Thyroid gland (tissue), 4 donors: ENCODE measurements around the gene SCN3A.

Experiments
- POLR2A ChIP-seq, 2 donors: fragments of 450-650 bp; IDR thresholded peaks; one replicate each; pipeline ENCODE4 v1.6.1; 2017; ENCODE audit warnings: antibody characterized with exemption in 2 of 2, mild to moderate bottlenecking in 2 of 2, moderate library complexity in 1 of 2
- TF ChIP-seq, protein P1 (sequence below), 6 experiments: fragments of 200-600 bp in 3 of 6; fragments of 450-650 bp in 3 of 6; sonication (generic) in 3 of 6; IDR thresholded peaks; one replicate each; pipeline ENCODE4 v1.5.1; 2016 to 2019; ENCODE audit warnings: antibody characterized with exemption in 6 of 6, mild to moderate bottlenecking in 2 of 6, inconsistent platforms in 1 of 6, moderate library complexity in 1 of 6

DNA sequence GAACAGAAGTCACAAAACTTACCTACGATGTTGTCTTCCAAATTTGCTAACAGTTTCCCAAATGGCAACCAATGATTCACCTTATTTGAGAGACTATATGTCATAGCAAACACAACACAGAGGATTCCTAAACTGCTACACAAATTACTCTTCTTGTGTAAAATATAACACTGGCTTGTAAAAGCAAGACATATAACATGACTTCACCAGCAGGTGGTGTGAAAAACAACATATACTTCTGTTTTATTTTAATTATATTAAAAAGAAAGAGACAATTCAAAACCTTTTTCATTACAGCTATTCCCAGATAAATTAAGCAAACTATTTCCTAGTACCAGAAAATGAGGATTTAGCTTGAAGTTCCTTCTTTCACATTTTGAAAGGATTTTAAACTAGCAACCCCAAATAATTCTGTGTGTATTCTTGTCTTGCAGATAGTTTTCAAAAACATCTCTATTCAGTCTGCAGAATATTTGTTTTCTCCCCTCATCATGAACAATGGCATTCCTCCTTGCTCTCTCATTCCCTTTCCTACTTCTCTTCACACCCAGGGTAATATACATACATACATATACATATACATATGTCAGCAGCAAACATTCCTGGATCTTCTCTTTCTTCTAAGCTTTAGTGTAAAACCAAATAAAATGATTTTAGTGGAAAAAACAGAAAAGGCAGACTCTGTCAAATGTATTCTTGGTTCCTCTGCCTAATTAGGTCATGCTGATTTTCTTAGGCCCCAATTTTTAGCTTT lies 62.1 kb downstream of the SCN3A start:
- TF ChIP-seq POLR2A (IDR thresholded peaks at IDR 0.05), result no peak
- TF ChIP-seq, protein P1, sequence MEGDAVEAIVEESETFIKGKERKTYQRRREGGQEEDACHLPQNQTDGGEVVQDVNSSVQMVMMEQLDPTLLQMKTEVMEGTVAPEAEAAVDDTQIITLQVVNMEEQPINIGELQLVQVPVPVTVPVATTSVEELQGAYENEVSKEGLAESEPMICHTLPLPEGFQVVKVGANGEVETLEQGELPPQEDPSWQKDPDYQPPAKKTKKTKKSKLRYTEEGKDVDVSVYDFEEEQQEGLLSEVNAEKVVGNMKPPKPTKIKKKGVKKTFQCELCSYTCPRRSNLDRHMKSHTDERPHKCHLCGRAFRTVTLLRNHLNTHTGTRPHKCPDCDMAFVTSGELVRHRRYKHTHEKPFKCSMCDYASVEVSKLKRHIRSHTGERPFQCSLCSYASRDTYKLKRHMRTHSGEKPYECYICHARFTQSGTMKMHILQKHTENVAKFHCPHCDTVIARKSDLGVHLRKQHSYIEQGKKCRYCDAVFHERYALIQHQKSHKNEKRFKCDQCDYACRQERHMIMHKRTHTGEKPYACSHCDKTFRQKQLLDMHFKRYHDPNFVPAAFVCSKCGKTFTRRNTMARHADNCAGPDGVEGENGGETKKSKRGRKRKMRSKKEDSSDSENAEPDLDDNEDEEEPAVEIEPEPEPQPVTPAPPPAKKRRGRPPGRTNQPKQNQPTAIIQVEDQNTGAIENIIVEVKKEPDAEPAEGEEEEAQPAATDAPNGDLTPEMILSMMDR (IDR thresholded peaks at IDR 0.05), result no peak
